Astrocyte (in vitro differentiated cells and primary cell): ENCODE data around the gene ANKRD30A.

Experiments used
- CTCF ChIP-seq: IDR thresholded peaks from 2 replicates; pipeline ENCODE4 v1.5.1; 2011; ENCODE audit warnings: low read depth, mild to moderate bottlenecking, inconsistent platforms, low read length, moderate library complexity; ENCODE audit not compliant: insufficient read depth
- EZH2 ChIP-seq: IDR thresholded peaks from 2 replicates; pipeline ENCODE4 v1.6.1; 2012; ENCODE audit warnings: mild to moderate bottlenecking, low read length, inconsistent platforms; ENCODE audit not compliant: insufficient read depth

- TF ChIP-seq CTCF, result no peak
- no peak for TF ChIP-seq EZH2
Measured at GRCh38 chr10:37381271-37381670, 255.9 kb downstream of the ANKRD30A start.
